HG02981 (cell line): ENCODE results near the gene CHDH.

Experiments used
- ATAC-seq: cut with Tn5 transposase; IDR thresholded peaks from one replicate; pipeline ENCODE4 v1.9.1; 2021; ENCODE audit warnings: mild to moderate bottlenecking, moderate library complexity; ENCODE audit not compliant: unreplicated experiment

Gene CHDH

GRCh38 chr3:53792866-53793265 is 53.4 kb downstream of the CHDH start:
- no peak for ATAC-seq

GRCh38 chr3:53791317-53791716 is 54.9 kb downstream of the CHDH start:
- no peak for ATAC-seq

- no peak for ATAC-seq
Observed at GRCh38 chr3:53790470-53790869, 55.7 kb downstream of the CHDH start.

- no peak for ATAC-seq
Observed at GRCh38 chr3:53789459-53789858, 56.8 kb downstream of the CHDH start.

- ATAC-seq: no peak
Observed at GRCh38 chr3:53788038-53788437, 58.2 kb downstream of the CHDH start.

GRCh38 chr3:53787016-53787415 is 59.2 kb downstream of the CHDH start:
- no peak for ATAC-seq

- ATAC-seq: no peak
Observed at GRCh38 chr3:53780806-53781205, 65.4 kb downstream of the CHDH start.

GRCh38 chr3:53780171-53780570 is 66.0 kb downstream of the CHDH start:
- no peak for ATAC-seq

- no peak for ATAC-seq
Observed at GRCh38 chr3:53778153-53778552, 68.1 kb downstream of the CHDH start.

GRCh38 chr3:53777468-53777867 is 68.8 kb downstream of the CHDH start:
- no peak for ATAC-seq

GRCh38 chr3:53776494-53777101 is 69.6 kb downstream of the CHDH start:
- no peak for ATAC-seq

GRCh38 chr3:53775834-53776251 is 70.4 kb downstream of the CHDH start:
- no peak for ATAC-seq

GRCh38 chr3:53775018-53775417 is 71.2 kb downstream of the CHDH start:
- no peak for ATAC-seq

GRCh38 chr3:53774414-53774813 is 71.8 kb downstream of the CHDH start:
- no peak for ATAC-seq

GRCh38 chr3:53773611-53774368 is 72.4 kb downstream of the CHDH start:
- peak; percentile 83 for ATAC-seq

GRCh38 chr3:53773021-53773436 is 73.2 kb downstream of the CHDH start:
- no peak for ATAC-seq

GRCh38 chr3:53772562-53772961 is 73.7 kb downstream of the CHDH start:
- ATAC-seq: no peak

- no peak for ATAC-seq
Observed at GRCh38 chr3:53768478-53769459, 77.5 kb downstream of the CHDH start.

GRCh38 chr3:53766706-53767105 is 79.5 kb downstream of the CHDH start:
- no peak for ATAC-seq

- ATAC-seq: no peak
Observed at GRCh38 chr3:53765753-53766152, 80.5 kb downstream of the CHDH start.

GRCh38 chr3:53764026-53764775 is 82.0 kb downstream of the CHDH start:
- ATAC-seq: no peak
